SK-N-MC (cell line): ENCODE results near the gene OLFML1.

Experiments used
- FOXP2 ChIP-seq: optimal IDR thresholded peaks from 2 replicates; pipeline ENCODE3; 2011; ENCODE audit warnings: mild to moderate bottlenecking, moderate library complexity; ENCODE audit not compliant: insufficient read depth; ENCODE audit errors: extremely low read length, control extremely low read depth
- POLR2AphosphoS5 ChIP-seq: IDR thresholded peaks from 2 replicates; pipeline ENCODE4 v1.6.1; 2012; ENCODE audit warnings: mild to moderate bottlenecking, low read depth, low read length, borderline replicate concordance

- TF ChIP-seq POLR2AphosphoS5: no peak
- no peak for TF ChIP-seq FOXP2
These were observed 44.8 kb downstream of the OLFML1 start for GRCh38 chr11:7530013-7530640.
